Panc1 (cell line): ENCODE data around the gene TSC2.

Experiments
- CTCF ChIP-seq: fragments of 450-650 bp; IDR thresholded peaks from 2 replicates; pipeline ENCODE4 v1.5.1; 2017; ENCODE audit warnings: mild to moderate bottlenecking
- SIN3A ChIP-seq: IDR thresholded peaks from 2 replicates; pipeline ENCODE4 v1.6.1; 2012; ENCODE audit warnings: low read depth, mild to moderate bottlenecking, low read length, moderate library complexity, borderline replicate concordance; ENCODE audit not compliant: insufficient read depth

DNA sequence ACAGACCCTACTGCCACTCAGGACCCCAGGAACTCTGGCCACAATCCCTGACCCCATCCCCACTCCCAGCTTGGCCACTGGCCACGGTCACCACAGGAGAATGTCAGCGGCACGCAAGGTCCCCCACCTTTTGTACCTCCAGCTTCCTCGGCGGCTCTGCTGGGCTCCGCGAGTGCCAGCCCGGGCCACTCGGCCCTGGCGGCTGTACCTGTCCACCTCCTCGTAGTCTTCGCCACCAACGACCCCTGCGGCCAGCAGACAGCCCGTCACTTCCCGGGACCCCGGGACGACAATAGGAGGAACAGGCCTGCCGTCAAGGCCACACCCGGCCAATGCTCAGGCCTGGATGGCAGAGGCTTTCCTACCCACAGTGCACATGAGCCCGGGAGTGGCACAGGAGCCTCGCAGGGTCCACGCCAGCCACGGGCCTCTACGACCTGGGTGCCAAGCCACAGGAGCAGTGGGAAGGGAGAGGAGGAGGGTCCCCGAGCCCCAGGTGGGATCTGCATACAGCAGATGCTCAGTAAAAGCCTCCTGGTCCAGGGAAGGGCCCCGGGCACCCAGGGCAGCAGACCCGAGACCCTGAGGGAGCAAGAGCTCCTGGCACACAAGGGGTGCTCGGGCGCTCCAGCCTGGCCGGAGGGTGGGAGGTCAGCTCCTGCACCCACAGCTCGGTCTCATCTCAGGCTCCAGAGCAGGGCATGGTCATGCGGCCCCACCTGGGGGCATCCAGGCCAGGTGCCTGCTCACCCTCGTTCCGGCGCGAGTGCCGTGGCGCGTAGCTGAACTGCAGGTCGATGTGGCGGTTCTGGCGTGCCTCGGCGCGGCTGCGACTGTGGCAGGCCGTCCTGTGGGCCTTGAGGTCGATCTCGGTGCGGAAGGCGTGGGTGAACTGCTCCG, 46.1 kb upstream of the TSC2 start:
- TF ChIP-seq CTCF (no peak), SIN3A (no peak)
